ENCODE results near the gene A2M. TPM values are rescaled to one million over a fixed set of nuclear protein-coding genes. Genes with fewer than 3 reads are reported as not detected.

Gene A2M
- total and polyA plus RNA-seq, 2 of the 4 experiments (the other 2 are of a cell fraction): 1.1 to 3.2 TPM

GRCh38 chr12:9027161-9028059 lies 88.3 kb downstream of the A2M start:
- no peak overlapping the region for H2BK15ac ChIP-seq (ENCODE audit: low read depth, low read length)
- no peak for DNase-seq
- no peak overlapping the region for H3K14ac ChIP-seq (replicated peaks; ENCODE audit: low read depth, low read length)
- H3K18ac ChIP-seq (ENCODE audit: low read depth, low read length): no peak overlapping the region
- no peak overlapping the region for H2AK5ac ChIP-seq (ENCODE audit: low read depth, low read length)
- in situ Hi-C loops (cut with MboI; ENCODE audit: low sequenced_read_pairs): no loop called here
- no peaks in the 10 kb centered on the region for H3K9me3 ChIP-seq (ENCODE audit: control insufficient read depth, insufficient read depth, low read length)
- H3K56ac ChIP-seq (ENCODE audit: extremely low read depth, insufficient read depth, low read length): no peak overlapping the region
- intact Hi-C loops (cut with micrococcal nuclease): no loop called here
- no peak overlapping the region for H2AFZ ChIP-seq (replicated peaks; ENCODE audit: low read length, poor library complexity)
- no peaks in the 10 kb centered on the region for H3K4me1 ChIP-seq (ENCODE audit: control insufficient read depth, insufficient read depth, low read length)
- no peak for ATAC-seq (ENCODE audit: low read depth)
- no peaks in the 10 kb centered on the region for H3K36me3 ChIP-seq (ENCODE audit: control insufficient read depth, insufficient read depth, low read length)
- H3K4me3 ChIP-seq (ENCODE audit: insufficient read depth, low read depth, low read length): no peak overlapping the region
- ChIA-PET POLR2A (ENCODE audit: unreplicated experiment) (no interaction called here), CTCF (interaction anchor here (0.6 to 0.7 kb wide), 2 partner anchors 8 to 133 kb away, joined by 3 read pairs; no protein-coding TSS in a partner anchor)
- no peaks in the 10 kb centered on the region for H4K20me1 ChIP-seq (ENCODE audit: insufficient read depth, low read length)
- H2BK120ac ChIP-seq (ENCODE audit: low read depth, low read length): no peak overlapping the region
- no peaks in the 10 kb centered on the region for H3K79me1 ChIP-seq (ENCODE audit: low read depth in 1 of 2, low read length in 2 of 2)
- BruUV-seq (replicated peaks): no TSS peak
- no peak overlapping the region for H3K27ac ChIP-seq (ENCODE audit: insufficient read depth, low read length)
- 56% methylated on average over 1 of the region's 7 CpGs; no CpG with 5 or more reads in 1 of the 2 experiments for WGBS, 2 experiments (ENCODE audit: extremely low coverage in 2 of 2, insufficient read length in 1 of 2)
- no peak overlapping the region for H4K8ac ChIP-seq (ENCODE audit: low read depth in 2 of 2, low read length in 2 of 2)
- H3K9ac ChIP-seq (ENCODE audit: low read depth, low read length): no peak overlapping the region
- H2BK5ac ChIP-seq (ENCODE audit: low read depth, low read length, poor library complexity, severe bottlenecking): no peak overlapping the region
- TF ChIP-seq RCOR1 (IDR thresholded peaks at IDR 0.05; ENCODE audit: insufficient replicate concordance, low read length): no peak
- no peak for TF ChIP-seq FOS (IDR thresholded peaks at IDR 0.05; ENCODE audit: low read depth, low read length)
- TF ChIP-seq SMC3 (IDR thresholded peaks at IDR 0.05; ENCODE audit: low read depth, low read length): no peak
- no peak for TF ChIP-seq MAZ (IDR thresholded peaks at IDR 0.05; ENCODE audit: borderline replicate concordance, low read depth, low read length)
- TF ChIP-seq CHD1 (IDR thresholded peaks at IDR 0.05; ENCODE audit: low read depth, low read length): no peak
- no peak for TF ChIP-seq USF2 (IDR thresholded peaks at IDR 0.05; ENCODE audit: low read depth, low read length)
- no peak for TF ChIP-seq NFE2L2 (IDR thresholded peaks at IDR 0.05; ENCODE audit: low read depth, low read length)
- TF ChIP-seq ELK1 (IDR thresholded peaks at IDR 0.05; ENCODE audit: borderline replicate concordance, low read depth, low read length): no peak
- no peak for TF ChIP-seq BHLHE40 (IDR thresholded peaks at IDR 0.05; ENCODE audit: low read depth, low read length)
- TF ChIP-seq MAFK (IDR thresholded peaks at IDR 0.05; ENCODE audit: low read depth, low read length): no peak
- TF ChIP-seq CEBPB (IDR thresholded peaks at IDR 0.05; ENCODE audit: low read depth, low read length): no peak
- no peak for TF ChIP-seq CTCF (conservative IDR thresholded peaks at IDR 0.05; ENCODE audit: low read depth, low read length)
- no peak for TF ChIP-seq RAD21 (IDR thresholded peaks at IDR 0.05; ENCODE audit: low read length)
- no peak for TF ChIP-seq POLR2A (IDR thresholded peaks at IDR 0.05; ENCODE audit: low read depth, low read length)
- TF ChIP-seq RFX5 (IDR thresholded peaks at IDR 0.05; ENCODE audit: low read depth, low read length): no peak
- dilution Hi-C loops (cut with HindIII; ENCODE audit: low sequenced_read_pairs, unreplicated experiment): no loop called here
- H3K4ac ChIP-seq (ENCODE audit: low read depth, low read length): no peak overlapping the region
- no peak overlapping the region for H2BK20ac ChIP-seq (ENCODE audit: low read depth, low read length)
- H2AK9ac ChIP-seq (replicated peaks; ENCODE audit: low read depth, low read length, poor library complexity): no peak overlapping the region
- H3K23ac ChIP-seq (ENCODE audit: low read depth, low read length): no peak overlapping the region
- H4K5ac ChIP-seq (ENCODE audit: low read depth, low read length): no peak overlapping the region
- H3K4me2 ChIP-seq (ENCODE audit: low read depth, low read length): no peak overlapping the region
- H4K91ac ChIP-seq (ENCODE audit: insufficient read depth, low read depth, low read length): no peak overlapping the region
- no peaks in the 10 kb centered on the region for H3K27me3 ChIP-seq (ENCODE audit: control insufficient read depth, insufficient read depth, low read length)
- H3K9me1 ChIP-seq (ENCODE audit: insufficient read depth, low read length): no peaks in the 10 kb centered on the region
